Astrocyte of the cerebellum (primary cell): ENCODE data around the gene KIAA1586.
"Not testable (repeated sequence)": the region's sequence is repeated elsewhere in the genome, so short reads cannot be mapped to it uniquely, and the experiment has no call there.

Experiments used
- DNase-seq: peaks from one replicate; pipeline ENCODE4 v3.0.0-alpha.2; 2011; ENCODE audit warnings: low read depth
- H3K4me3 ChIP-seq: 2 replicates; pipeline ENCODE4 v1.5.1; 2011; ENCODE audit warnings: mild to moderate bottlenecking, low read depth, low read length, moderate library complexity
- CTCF ChIP-seq: IDR thresholded peaks from 2 replicates; pipeline ENCODE4 v1.5.1; 2012; ENCODE audit warnings: low read length, low read depth, moderate library complexity, mild to moderate bottlenecking; ENCODE audit errors: missing control alignments
- in situ Hi-C: cut with HindIII; loops from 2 replicates; pipeline ENCODE4 v1.10.0; 2017; ENCODE audit warnings: low sequenced_read_pairs

Gene KIAA1586

DNA sequence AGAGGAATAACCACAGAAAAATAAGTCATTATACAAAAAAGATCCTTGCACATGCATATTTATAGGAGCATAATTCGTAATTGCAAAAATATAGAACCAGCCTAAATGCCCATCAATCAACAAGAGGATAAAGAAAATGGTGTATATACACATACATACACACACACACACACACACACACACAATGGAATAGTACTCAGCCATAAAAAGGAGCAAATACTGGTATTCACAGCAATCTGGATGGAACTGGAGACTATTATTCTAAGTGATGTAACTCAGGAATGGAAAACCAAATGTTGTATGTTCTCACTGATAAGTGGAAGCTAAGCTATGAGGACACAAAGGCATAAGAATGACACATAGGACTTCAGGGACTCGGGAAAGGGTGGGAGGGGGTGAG is 1.9 kb upstream of the KIAA1586 start:
- DNase-seq = no peak
- in situ Hi-C loops = no loop called here
- no peak for TF ChIP-seq CTCF
- no peak overlapping the region for H3K4me3 ChIP-seq

GRCh38 chr6:57047257-57047585 is 728 bp downstream of the KIAA1586 start:
- DNase-seq, in situ Hi-C loops, H3K4me3 ChIP-seq: not testable (repeated sequence)

GRCh38 chr6:57047859-57048258 is 1.4 kb downstream of the KIAA1586 start:
- DNase-seq, in situ Hi-C loops: not testable (repeated sequence)
- peak overlapping the region; percentile 33 for H3K4me3 ChIP-seq

DNA sequence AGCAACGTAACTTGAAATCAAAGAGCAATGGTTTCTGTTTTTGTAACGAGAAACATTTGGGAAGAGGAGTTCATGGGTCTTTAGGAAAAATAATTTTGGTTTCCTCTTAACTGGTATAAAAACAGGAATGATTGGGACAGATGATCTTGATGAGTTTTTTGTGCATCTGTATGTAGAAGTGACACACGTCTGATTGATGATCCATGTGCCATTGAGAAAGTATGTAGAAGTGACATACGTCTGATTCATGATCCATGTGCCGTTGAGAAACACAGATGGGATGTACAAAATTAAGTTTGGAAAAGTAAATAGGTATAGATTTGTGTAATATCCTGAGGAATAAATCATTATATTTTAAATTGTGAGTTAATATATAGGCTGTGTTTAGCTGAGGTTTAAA is 2.1 kb downstream of the KIAA1586 start:
- peak overlapping the region; percentile 33 for H3K4me3 ChIP-seq
- in situ Hi-C loops = no loop called here
- DNase-seq = no peak
- no peak for TF ChIP-seq CTCF

GRCh38 chr6:57063847-57064246 is 17.4 kb downstream of the KIAA1586 start:
- in situ Hi-C loops = no loop called here
- TF ChIP-seq CTCF = no peak
- no peak for DNase-seq
- H3K4me3 ChIP-seq = no peak overlapping the region

DNA sequence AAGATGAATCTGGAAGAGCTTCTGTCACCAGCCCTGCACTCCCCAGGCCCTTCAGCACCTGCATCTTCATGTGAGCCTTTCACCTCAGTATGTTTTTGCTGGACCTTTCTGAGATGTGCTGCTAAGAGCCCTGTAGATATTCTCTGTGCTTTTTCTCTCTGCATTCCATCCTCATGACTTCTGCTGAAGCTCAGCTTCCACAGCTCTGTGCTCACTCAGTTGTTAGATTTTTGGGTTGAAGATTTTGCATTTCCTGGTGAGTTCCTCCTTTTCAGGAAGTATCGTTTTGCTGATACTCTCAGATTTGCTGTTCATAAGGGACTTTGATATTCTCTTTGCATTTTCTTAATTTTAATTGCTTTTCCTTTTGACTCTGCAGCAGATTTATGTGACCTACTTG is 18.3 kb downstream of the KIAA1586 start:
- no peak for TF ChIP-seq CTCF
- in situ Hi-C loops = no loop called here

DNA sequence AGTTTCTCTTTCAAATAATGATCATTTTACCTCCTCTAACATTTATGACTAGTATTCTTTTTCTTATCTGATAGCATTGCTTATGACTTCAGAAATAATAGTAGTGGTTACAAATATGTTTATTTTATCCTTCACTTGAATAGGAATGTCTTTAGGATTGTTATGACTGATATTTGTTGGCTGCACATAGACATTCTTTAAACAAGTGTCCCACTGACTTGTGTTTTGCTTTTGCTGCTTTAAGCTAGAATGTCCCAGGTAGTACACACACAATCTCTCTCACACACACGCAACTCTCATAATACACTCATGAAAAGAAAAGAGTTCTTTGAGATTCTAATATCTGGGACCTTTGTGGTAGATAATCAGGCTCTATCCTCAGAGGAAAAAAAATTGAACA is 21.6 kb downstream of the KIAA1586 start:
- TF ChIP-seq CTCF = no peak
- in situ Hi-C loops = no loop called here
- peak; percentile 66 for DNase-seq
- no peak overlapping the region for H3K4me3 ChIP-seq

More for the DNA sequence above, 18.3 kb downstream of the KIAA1586 start:
- DNase-seq = no peak
- H3K4me3 ChIP-seq = no peak overlapping the region

GRCh38 chr6:57069228-57069627 is 22.7 kb downstream of the KIAA1586 start:
- no peak overlapping the region for H3K4me3 ChIP-seq
- in situ Hi-C loops = no loop called here
- no peak for TF ChIP-seq CTCF
- DNase-seq = no peak
